ENCODE measurements around the gene HECTD4. TPM values are rescaled to one million over a fixed set of nuclear protein-coding genes. Genes with fewer than 3 reads are reported as not detected.

HECTD4 gene
- total RNA-seq, 1 experiment from 2014 or later, result 30.0 TPM

DNA sequence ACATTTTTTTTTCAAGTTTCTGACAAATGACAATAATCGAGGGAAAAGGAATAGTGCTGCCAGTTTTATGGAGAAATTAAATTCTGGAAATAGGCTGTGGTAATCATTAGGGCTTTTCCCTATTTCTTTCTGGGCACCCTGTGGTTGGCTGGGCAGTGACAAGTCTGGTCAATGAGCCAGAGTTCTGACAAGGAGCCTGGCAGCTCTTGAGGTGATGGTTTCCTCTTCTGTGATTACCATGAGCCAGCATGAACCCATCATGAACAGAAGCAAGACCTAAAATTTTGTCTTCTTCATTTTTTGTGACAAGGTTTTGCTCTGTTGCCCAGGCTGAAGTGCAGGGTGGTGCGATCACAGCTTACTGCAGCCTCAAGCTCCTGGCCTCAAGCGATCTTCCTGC lies 141.1 kb downstream of the HECTD4 start:
- no peaks in the 10 kb centered on the region for H3K4me1 Mint-ChIP-seq
- H3K9ac ChIP-seq (ENCODE audit: extremely low read depth, insufficient read length, low read length), result no peak overlapping the region
- no peak overlapping the region for H3K27ac Mint-ChIP-seq
- no peaks in the 10 kb centered on the region for H3K9me3 Mint-ChIP-seq
- no peak overlapping the region for H2AFZ ChIP-seq (ENCODE audit: low read length)
- no peak overlapping the region for H3K14ac ChIP-seq (ENCODE audit: insufficient read depth, low read length)
- H3K18ac ChIP-seq (ENCODE audit: insufficient read length, low read depth, low read length), result no peak overlapping the region
- H4K8ac ChIP-seq (replicated peaks; ENCODE audit: insufficient read length, low read depth, low read length), result no peak overlapping the region
- no peak overlapping the region for H3K4ac ChIP-seq (ENCODE audit: low read depth, low read length)
- no peaks in the 10 kb centered on the region for H3K9me3 ChIP-seq (ENCODE audit: control insufficient read depth, low read depth, low read length)
- H3K56ac ChIP-seq (ENCODE audit: insufficient read length, low read depth, low read length), result no peak overlapping the region
- peaks cover 10 to 61% (median 33%) of the 10 kb centered on the region in 3 experiments for H3K36me3 Mint-ChIP-seq (ENCODE audit: insufficient read depth in 1 of 3, low read depth in 3 of 3)
- no peak overlapping the region for H3K4me2 ChIP-seq (ENCODE audit: insufficient read depth, insufficient read length, low read length)
- WGBS (ENCODE audit: extremely low coverage, insufficient read length, low lambda C conversion rate), result no CpG with 5 or more reads among the region's 3 CpGs
- no peak overlapping the region for H2BK15ac ChIP-seq (ENCODE audit: low read depth, low read length)
- no peak overlapping the region for H3K23ac ChIP-seq (ENCODE audit: insufficient read length, low read depth, low read length)
- DNase-seq, result no peak
- H3K79me1 ChIP-seq (ENCODE audit: insufficient read depth, low read depth, low read length, poor library complexity, severe bottlenecking), result no peaks in the 10 kb centered on the region
- no peak overlapping the region for H3K27ac ChIP-seq (ENCODE audit: insufficient read length, low read depth, low read length)
- H4K91ac ChIP-seq (ENCODE audit: insufficient read length, low read depth, low read length), result no peak overlapping the region
- H2AK5ac ChIP-seq (ENCODE audit: insufficient read length, low read length), result no peak overlapping the region
- H3T11ph ChIP-seq (ENCODE audit: low read length), result no peak overlapping the region
- H3K4me1 ChIP-seq (ENCODE audit: insufficient read depth, low read length), result no peaks in the 10 kb centered on the region
- H3K79me2 ChIP-seq (ENCODE audit: insufficient read depth, low read length), result no peaks in the 10 kb centered on the region
- H3K4me3 Mint-ChIP-seq, result no peak overlapping the region
- H2BK5ac ChIP-seq (ENCODE audit: insufficient read length, low read length), result no peak overlapping the region
- no peaks in the 10 kb centered on the region for H3K23me2 ChIP-seq (ENCODE audit: insufficient read length, low read depth, low read length, poor library complexity, severe bottlenecking)
- no peak overlapping the region for H4K5ac ChIP-seq (ENCODE audit: insufficient read length, low read depth, low read length)
- H3K27me3 Mint-ChIP-seq (ENCODE audit: low read depth), result no peaks in the 10 kb centered on the region
- H2BK12ac ChIP-seq (ENCODE audit: insufficient read length, low read depth, low read length), result no peak overlapping the region
- no peaks in the 10 kb centered on the region for H4K20me1 ChIP-seq (ENCODE audit: control insufficient read depth, insufficient read depth, insufficient read length)
- no peaks in the 10 kb centered on the region for H3K27me3 ChIP-seq (ENCODE audit: insufficient read depth, low read length)
- no peak overlapping the region for H2BK20ac ChIP-seq (ENCODE audit: low read depth, low read length, poor library complexity, severe bottlenecking)
- no peak overlapping the region for H2BK120ac ChIP-seq (ENCODE audit: low read depth, low read length, poor library complexity, severe bottlenecking)
- TF ChIP-seq, protein P1, sequence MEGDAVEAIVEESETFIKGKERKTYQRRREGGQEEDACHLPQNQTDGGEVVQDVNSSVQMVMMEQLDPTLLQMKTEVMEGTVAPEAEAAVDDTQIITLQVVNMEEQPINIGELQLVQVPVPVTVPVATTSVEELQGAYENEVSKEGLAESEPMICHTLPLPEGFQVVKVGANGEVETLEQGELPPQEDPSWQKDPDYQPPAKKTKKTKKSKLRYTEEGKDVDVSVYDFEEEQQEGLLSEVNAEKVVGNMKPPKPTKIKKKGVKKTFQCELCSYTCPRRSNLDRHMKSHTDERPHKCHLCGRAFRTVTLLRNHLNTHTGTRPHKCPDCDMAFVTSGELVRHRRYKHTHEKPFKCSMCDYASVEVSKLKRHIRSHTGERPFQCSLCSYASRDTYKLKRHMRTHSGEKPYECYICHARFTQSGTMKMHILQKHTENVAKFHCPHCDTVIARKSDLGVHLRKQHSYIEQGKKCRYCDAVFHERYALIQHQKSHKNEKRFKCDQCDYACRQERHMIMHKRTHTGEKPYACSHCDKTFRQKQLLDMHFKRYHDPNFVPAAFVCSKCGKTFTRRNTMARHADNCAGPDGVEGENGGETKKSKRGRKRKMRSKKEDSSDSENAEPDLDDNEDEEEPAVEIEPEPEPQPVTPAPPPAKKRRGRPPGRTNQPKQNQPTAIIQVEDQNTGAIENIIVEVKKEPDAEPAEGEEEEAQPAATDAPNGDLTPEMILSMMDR (conservative IDR thresholded peaks at IDR 0.05), result no peak

Measured in H9 (cell line).